A549 (cell line): ENCODE measurements around the gene NAT16. TPM values are rescaled to one million over a fixed set of nuclear protein-coding genes. Genes with fewer than 3 reads are reported as not detected.

Source experiments
- ATAC-seq, 2 experiments: fragments of 200-7000 bp in 1 of 2; fragments of >200 bp in 1 of 2; cut with Nextera tagmentation in 1 of 2; cut with Tn5 transposase in 1 of 2; 3 replicates each; pipeline versions ENCODE4 v1.8.0 to v1.9.1; 2018 to 2020; ENCODE audit warnings: mild to moderate bottlenecking in 1 of 2, moderate library complexity in 1 of 2
- CTCF ChIA-PET: fragments of 300-600 bp; sonication (Branson Sonifier 250); formaldehyde crosslinking; extraction: SDS; loops from one replicate; lab custom pipeline; 2021; ENCODE audit warnings: antibody characterized with exemption, inconsistent platforms; lab: Yijun Ruan, JAX
- POLR2A ChIA-PET: fragments of 350-600 bp; formaldehyde crosslinking; extraction: SDS; loops from one replicate; lab custom pipeline; 2021; ENCODE audit warnings: antibody characterized with exemption, inconsistent platforms; lab: Yijun Ruan, JAX
- DNase-seq, 2 experiments: peaks; one replicate each; pipeline versions ENCODE4 v3.0.0 to v3.0.0-alpha.2; 2011 to 2016; ENCODE audit warnings: low read depth in 1 of 2, low spot score in 1 of 2
- FAIRE-seq: peaks from 2 replicates; lab custom pipeline; 2011; peaks lifted over from hg19 to GRCh38; lab: Jason Lieb, UNC
- H3K27ac ChIP-seq, 2 experiments: fragments of >200 bp; sonication (Bioruptor Twin); formaldehyde crosslinking; 3 replicates each; pipeline ENCODE4 v1.5.1; 2016 to 2017
- H3K4me1 ChIP-seq: fragments of >200 bp; sonication (Bioruptor Twin); formaldehyde crosslinking; 3 replicates; pipeline ENCODE4 v1.6.1; 2016
- H3K4me2 ChIP-seq: fragments of >200 bp; sonication (Bioruptor Twin); formaldehyde crosslinking; 3 replicates; pipeline ENCODE4 v1.6.1; 2016
- H3K4me3 ChIP-seq: fragments of >200 bp; sonication (Bioruptor Twin); formaldehyde crosslinking; 3 replicates; pipeline ENCODE4 v1.5.1; 2016
- H3K9me3 ChIP-seq: fragments of >200 bp; sonication (Bioruptor Twin); formaldehyde crosslinking; 3 replicates; pipeline ENCODE4 v1.6.1; 2016
- BCL3 ChIP-seq: fragments of >200 bp; sonication (Bioruptor Twin); formaldehyde crosslinking; IDR thresholded peaks from 3 replicates; pipeline ENCODE4 v1.6.1; 2016
- BHLHE40 ChIP-seq: IDR thresholded peaks from 2 replicates; pipeline ENCODE4 v1.6.1; 2012; ENCODE audit warnings: low read depth, low read length, inconsistent platforms
- CEBPB ChIP-seq, 2 experiments: fragments of >200 bp in 1 of 2; sonication (Bioruptor Twin) in 1 of 2; formaldehyde crosslinking in 1 of 2; IDR thresholded peaks; 2 replicates each; pipeline ENCODE4 v1.6.1; 2012 to 2016
- EHMT2 ChIP-seq: fragments of 200-600 bp; sonication (generic); IDR thresholded peaks from 2 replicates; pipeline ENCODE4 v1.6.1; 2016; ENCODE audit warnings: antibody characterized with exemption, low read depth, mild to moderate bottlenecking, moderate library complexity
- EP300 ChIP-seq, 2 experiments: fragments of >200 bp; sonication (Bioruptor Twin); formaldehyde crosslinking; IDR thresholded peaks; 2 replicates in 1 of 2; 3 replicates in 1 of 2; pipeline ENCODE4 v1.6.1; 2016 to 2017
- ESRRA ChIP-seq: fragments of 150-350 bp; IDR thresholded peaks from 2 replicates; pipeline ENCODE4 v1.6.1; 2014; ENCODE audit warnings: mild to moderate bottlenecking, low read length, borderline replicate concordance
- FOSL2 ChIP-seq, 2 experiments: fragments of 450-650 bp in 1 of 2; fragments of >200 bp in 1 of 2; sonication (Bioruptor Twin) in 1 of 2; formaldehyde crosslinking; IDR thresholded peaks; 2 replicates each; pipeline versions ENCODE4 v1.5.0 to v1.6.1; 2016 to 2020; ENCODE audit warnings: mild to moderate bottlenecking in 1 of 2, moderate library complexity in 1 of 2
- HDAC2 ChIP-seq: fragments of 200-600 bp; sonication (generic); IDR thresholded peaks from 2 replicates; pipeline ENCODE4 v1.6.1; 2016
- JUNB ChIP-seq: fragments of >200 bp; sonication (Bioruptor Twin); formaldehyde crosslinking; IDR thresholded peaks from 2 replicates; pipeline ENCODE4 v1.6.1; 2016
- MAFK ChIP-seq: fragments of 450-650 bp; IDR thresholded peaks from 2 replicates; pipeline ENCODE4 v1.6.1; 2014; ENCODE audit not compliant: partially characterized antibody
- NPAS2 ChIP-seq: fragments of 250-450 bp; sonication (Bioruptor Pico); IDR thresholded peaks from 2 replicates; pipeline ENCODE4 v1.8.0; 2022; ENCODE audit warnings: mild to moderate bottlenecking, moderate library complexity, borderline replicate concordance
- PBX3 ChIP-seq: IDR thresholded peaks from 2 replicates; pipeline ENCODE4 v1.6.1; 2012
- RAD21 ChIP-seq, 2 experiments: fragments of >200 bp in 1 of 2; sonication (Bioruptor Twin) in 1 of 2; formaldehyde crosslinking in 1 of 2; IDR thresholded peaks in 1 of 2; conservative IDR thresholded peaks in 1 of 2; 2 replicates in 1 of 2; 3 replicates in 1 of 2; pipeline ENCODE4 v1.6.1; 2012 to 2018; ENCODE audit warnings: inconsistent platforms in 1 of 2
- REST ChIP-seq: fragments of 200-600 bp; sonication (generic); IDR thresholded peaks from 2 replicates; pipeline ENCODE4 v1.6.1; 2016; ENCODE audit warnings: antibody characterized with exemption, mild to moderate bottlenecking, moderate library complexity
- RNF2 ChIP-seq: fragments of 200-600 bp; sonication (generic); IDR thresholded peaks from 2 replicates; pipeline ENCODE4 v1.6.1; 2016; ENCODE audit warnings: low read depth, mild to moderate bottlenecking, antibody characterized with exemption, moderate library complexity, borderline replicate concordance
- SREBF2 ChIP-seq: fragments of 450-650 bp; IDR thresholded peaks from 2 replicates; pipeline ENCODE4 v1.6.1; 2014; ENCODE audit warnings: mild to moderate bottlenecking, moderate library complexity
- ZNF302 ChIP-seq: fragments of 250-450 bp; sonication (Bioruptor Pico); IDR thresholded peaks from 2 replicates; pipeline ENCODE4 v1.9.0; 2021; ENCODE audit warnings: inconsistent platforms, mild to moderate bottlenecking, moderate library complexity
- ZSCAN20 ChIP-seq: fragments of 250-450 bp; sonication (Bioruptor Pico); IDR thresholded peaks from 2 replicates; pipeline ENCODE4 v1.8.0; 2022; ENCODE audit warnings: mild to moderate bottlenecking, moderate library complexity
- WGBS: methylation state at CpG from one replicate; pipeline ENCODE4 v1.1.6; 2017; ENCODE audit errors: missing lambda C conversion rate; 5-methylcytosine and 5-hydroxymethylcytosine counted together
- polyA plus RNA-seq, 4 experiments: library from polyadenylated mRNA; depleted of rRNA in 3 of 4; stranded (reverse); fragments of >200 nt; fragmentation: RNase III in 1 of 4; extraction: RNeasy Plus Mini Kit Qiagen cat#74134 plus additional on column Dnase treatment in 1 of 4; gene quantifications; 2 replicates in 3 of 4; 3 replicates in 1 of 4; pipeline ENCODE4 v1.2.3, GENCODE V29; 2011 to 2017

Gene NAT16
- polyA plus RNA-seq, 2 of the 4 experiments (the other 2 are of a cell fraction): 0.05 to 0.12 TPM

- FAIRE-seq: no peak
- POLR2A ChIA-PET: interaction anchor here (0.6 to 1.0 kb wide), 2 partner anchors 27 to 75 kb away, joined by 3 to 5 read pairs; partner anchors contain the start of gene TRIM56
- H3K4me2 ChIP-seq: peak overlapping the region; percentile 65
Measured at GRCh38 chr7:101159696-101160674, 20.1 kb downstream of the NAT16 start.

GRCh38 chr7:101156866-101157589 lies 23.1 kb downstream of the NAT16 start:
- POLR2A ChIA-PET: interaction anchor here (1.6 to 2.0 kb wide), 2 partner anchors 8 to 13 kb away, joined by 4 to 6 read pairs; partner anchors contain the start of gene VGF
- CTCF ChIA-PET: interaction anchor here (0.5 to 16.1 kb wide), 11 partner anchors 10 to 1310 kb away, joined by 3 to 235 read pairs (median 6); no protein-coding TSS in a partner anchor
- ATAC-seq (no peak), FAIRE-seq (no peak), DNase-seq (no peak)
- no peak overlapping the region for H3K4me3 ChIP-seq
- no peaks in the 10 kb centered on the region for H3K9me3 ChIP-seq
- TF ChIP-seq PBX3 (no peak), MAFK (peak; percentile 60), ZSCAN20 (CRISPR knock-in tag) (no peak), ZNF302 (CRISPR knock-in tag) (no peak)
- no peak overlapping the region for H3K4me2 ChIP-seq
- WGBS: 82% methylated on average over 14 of the region's 14 CpGs
- H3K27ac ChIP-seq: peak overlapping the region in 1 of 2 experiments; percentile 43; a peak in 2 of 6 replicates
- H3K4me1 ChIP-seq: peaks cover 60% of the 10 kb centered on the region

More at GRCh38 chr7:101159696-101160674, 20.1 kb downstream of the NAT16 start:
- CTCF ChIA-PET: interaction anchor here (0.6 to 16.1 kb wide), 5 partner anchors 11 to 32 kb away, joined by 3 to 235 read pairs (median 30); no protein-coding TSS in a partner anchor
- Histone ChIP-seq H3K4me3 (no peak overlapping the region), H3K9me3 (no peaks in the 10 kb centered on the region), H3K4me1 (peaks cover 73% of the 10 kb centered on the region), H3K27ac (peak overlapping the region; percentile 72 to 83)
- no peak for TF ChIP-seq ESRRA
- TF ChIP-seq EP300 (IDR thresholded peaks at IDR 0.05): 0 out of 5 replicates have a peak, but pooled peaks of 1 of the 2 experiments have one; percentile 28
- TF ChIP-seq FOSL2 (IDR thresholded peaks at IDR 0.05): peak; percentile 48
- peak; percentile 78 for TF ChIP-seq FOSL2 (CRISPR knock-in tag; IDR thresholded peaks at IDR 0.05)
- DNase-seq (no peak), ATAC-seq (peak; percentile 28 to 44; a peak in 5 of 6 replicates)
- 31% methylated on average over 18 of the region's 31 CpGs for WGBS

- H3K4me1 ChIP-seq: peaks cover 57% of the 10 kb centered on the region
- FAIRE-seq (no peak), ATAC-seq (no peak), DNase-seq (no peak)
- H3K4me3 ChIP-seq: no peak overlapping the region
- TF ChIP-seq JUNB (no peak), HDAC2 (no peak), RAD21 (conservative IDR thresholded peaks at IDR 0.05 in 1 of 2, IDR thresholded peaks at IDR 0.05 in 1 of 2) (0 out of 5 replicates have a peak, but pooled peaks of 1 of the 2 experiments have one; percentile 8), NPAS2 (CRISPR knock-in tag) (no peak), CEBPB (IDR thresholded peaks at IDR 0.05) (0 out of 4 replicates have a peak, but pooled peaks of 1 of the 2 experiments have one; percentile 3), EHMT2 (no peak), SREBF2 (no peak), BHLHE40 (no peak), BCL3 (no peak), REST (no peak), RNF2 (no peak)
- peak overlapping the region in 1 of 2 experiments; percentile 100; a peak in 2 of 6 replicates for H3K27ac ChIP-seq
- H3K9me3 ChIP-seq: no peaks in the 10 kb centered on the region
- 75% methylated on average over 6 of the region's 6 CpGs for WGBS
- H3K4me2 ChIP-seq: peak overlapping the region; percentile 99; the same call in 2 of the 3 replicates
- ChIA-PET POLR2A (interaction anchor here (1.6 to 2.0 kb wide), 2 partner anchors 9 to 12 kb away, joined by 4 to 6 read pairs; partner anchors contain the start of gene VGF), CTCF (interaction anchor here (0.8 to 16.1 kb wide), 11 partner anchors 9 to 126 kb away, joined by 3 to 235 read pairs (median 6); no protein-coding TSS in a partner anchor)
Measured at GRCh38 chr7:101156277-101156676, 23.8 kb downstream of the NAT16 start.
